A549 (cell line): ENCODE data around the gene UNC5B. TPM values are rescaled to one million over a fixed set of nuclear protein-coding genes. Genes with fewer than 3 reads are reported as not detected.

Experiments
- ATAC-seq, 2 experiments: fragments of 200-7000 bp in 1 of 2; fragments of >200 bp in 1 of 2; cut with Nextera tagmentation in 1 of 2; cut with Tn5 transposase in 1 of 2; 3 replicates each; pipeline versions ENCODE4 v1.8.0 to v1.9.1; 2018 to 2020; ENCODE audit warnings: mild to moderate bottlenecking in 1 of 2, moderate library complexity in 1 of 2
- CTCF ChIA-PET: fragments of 300-600 bp; sonication (Branson Sonifier 250); formaldehyde crosslinking; extraction: SDS; loops from one replicate; lab custom pipeline; 2021; ENCODE audit warnings: antibody characterized with exemption, inconsistent platforms; lab: Yijun Ruan, JAX
- POLR2A ChIA-PET: fragments of 350-600 bp; formaldehyde crosslinking; extraction: SDS; loops from one replicate; lab custom pipeline; 2021; ENCODE audit warnings: antibody characterized with exemption, inconsistent platforms; lab: Yijun Ruan, JAX
- DNase-seq, 2 experiments: peaks; one replicate each; pipeline versions ENCODE4 v3.0.0 to v3.0.0-alpha.2; 2011 to 2016; ENCODE audit warnings: low read depth in 1 of 2, low spot score in 1 of 2
- FAIRE-seq: peaks from 2 replicates; lab custom pipeline; 2011; peaks lifted over from hg19 to GRCh38; lab: Jason Lieb, UNC
- H3K27ac ChIP-seq, 2 experiments: fragments of >200 bp; sonication (Bioruptor Twin); formaldehyde crosslinking; 3 replicates each; pipeline ENCODE4 v1.5.1; 2016 to 2017
- H3K4me1 ChIP-seq: fragments of >200 bp; sonication (Bioruptor Twin); formaldehyde crosslinking; 3 replicates; pipeline ENCODE4 v1.6.1; 2016
- H3K4me2 ChIP-seq: fragments of >200 bp; sonication (Bioruptor Twin); formaldehyde crosslinking; 3 replicates; pipeline ENCODE4 v1.6.1; 2016
- H3K4me3 ChIP-seq: fragments of >200 bp; sonication (Bioruptor Twin); formaldehyde crosslinking; 3 replicates; pipeline ENCODE4 v1.5.1; 2016
- H3K9me3 ChIP-seq: fragments of >200 bp; sonication (Bioruptor Twin); formaldehyde crosslinking; 3 replicates; pipeline ENCODE4 v1.6.1; 2016
- BHLHE40 ChIP-seq: IDR thresholded peaks from 2 replicates; pipeline ENCODE4 v1.6.1; 2012; ENCODE audit warnings: low read depth, low read length, inconsistent platforms
- CHD2 ChIP-seq: fragments of 150-350 bp; IDR thresholded peaks from 2 replicates; pipeline ENCODE4 v1.6.1; 2014; ENCODE audit warnings: low read length; ENCODE audit not compliant: partially characterized antibody
- CTCF ChIP-seq: fragments of >200 bp; sonication (Bioruptor Twin); formaldehyde crosslinking; IDR thresholded peaks from 3 replicates; pipeline ENCODE4 v1.5.1; 2016
- E2F6 ChIP-seq: IDR thresholded peaks from 2 replicates; pipeline ENCODE4 v1.6.1; 2012; ENCODE audit warnings: low read depth, borderline replicate concordance
- ELK1 ChIP-seq: fragments of 150-350 bp; IDR thresholded peaks from 2 replicates; pipeline ENCODE4 v1.6.1; 2014; ENCODE audit warnings: low read depth, mild to moderate bottlenecking, low read length
- EP300 ChIP-seq, 2 experiments: fragments of >200 bp; sonication (Bioruptor Twin); formaldehyde crosslinking; IDR thresholded peaks; 2 replicates in 1 of 2; 3 replicates in 1 of 2; pipeline ENCODE4 v1.6.1; 2016 to 2017
- ESRRA ChIP-seq: fragments of 150-350 bp; IDR thresholded peaks from 2 replicates; pipeline ENCODE4 v1.6.1; 2014; ENCODE audit warnings: mild to moderate bottlenecking, low read length, borderline replicate concordance
- FOSB ChIP-seq: fragments of 250-450 bp; sonication (Bioruptor Pico); IDR thresholded peaks from 2 replicates; pipeline ENCODE4 v1.5.0; 2020; ENCODE audit warnings: mild to moderate bottlenecking, moderate library complexity
- FOSL2 ChIP-seq, 2 experiments: fragments of 450-650 bp in 1 of 2; fragments of >200 bp in 1 of 2; sonication (Bioruptor Twin) in 1 of 2; formaldehyde crosslinking; IDR thresholded peaks; 2 replicates each; pipeline versions ENCODE4 v1.5.0 to v1.6.1; 2016 to 2020; ENCODE audit warnings: mild to moderate bottlenecking in 1 of 2, moderate library complexity in 1 of 2
- GATA3 ChIP-seq: IDR thresholded peaks from 2 replicates; pipeline ENCODE4 v1.6.1; 2012; ENCODE audit warnings: borderline replicate concordance
- HMGXB4 ChIP-seq: fragments of 250-450 bp; sonication (Bioruptor Pico); IDR thresholded peaks from 2 replicates; pipeline ENCODE4 v1.5.0; 2021; ENCODE audit warnings: mild to moderate bottlenecking, moderate library complexity, borderline replicate concordance
- HOXA7 ChIP-seq: fragments of 250-450 bp; sonication (Bioruptor Pico); IDR thresholded peaks from 2 replicates; pipeline ENCODE4 v1.5.0; 2020; ENCODE audit warnings: mild to moderate bottlenecking, moderate library complexity
- HOXB13 ChIP-seq: fragments of 250-450 bp; sonication (Bioruptor Pico); IDR thresholded peaks from 2 replicates; pipeline ENCODE4 v1.5.0; 2020; ENCODE audit warnings: low read depth, mild to moderate bottlenecking, moderate library complexity
- JUN ChIP-seq, 2 experiments: fragments of >200 bp; sonication (Bioruptor Twin); formaldehyde crosslinking; IDR thresholded peaks; 2 replicates in 1 of 2; 3 replicates in 1 of 2; pipeline ENCODE4 v1.6.1; 2016 to 2017
- KDM1A ChIP-seq: fragments of 200-600 bp; sonication (generic); IDR thresholded peaks from 2 replicates; pipeline ENCODE4 v1.6.1; 2016; ENCODE audit warnings: low read depth, mild to moderate bottlenecking
- MYC ChIP-seq: IDR thresholded peaks from 2 replicates; pipeline ENCODE4 v1.6.1; 2012; ENCODE audit warnings: mild to moderate bottlenecking, inconsistent platforms, low read length, improper control_type of control experiment, borderline replicate concordance
- PBX3 ChIP-seq: IDR thresholded peaks from 2 replicates; pipeline ENCODE4 v1.6.1; 2012
- POLR2AphosphoS2 ChIP-seq: conservative IDR thresholded peaks from 2 replicates; pipeline ENCODE4 v1.6.1; 2012; ENCODE audit warnings: low read length, improper control_type of control experiment, inconsistent platforms
- RARB ChIP-seq: fragments of 250-450 bp; sonication (Bioruptor Pico); IDR thresholded peaks from 2 replicates; pipeline ENCODE4 v1.8.0; 2021; ENCODE audit warnings: mild to moderate bottlenecking, moderate library complexity
- RFX5 ChIP-seq: fragments of 450-650 bp; IDR thresholded peaks from 2 replicates; pipeline ENCODE4 v1.7.1; 2014; ENCODE audit warnings: antibody characterized with exemption, mild to moderate bottlenecking, moderate library complexity
- TP53 ChIP-seq: fragments of 250-450 bp; sonication (Bioruptor Pico); IDR thresholded peaks from 2 replicates; pipeline ENCODE4 v1.5.0; 2021; ENCODE audit warnings: mild to moderate bottlenecking, moderate library complexity
- USF2 ChIP-seq: fragments of 450-650 bp; IDR thresholded peaks from 2 replicates; pipeline ENCODE4 v1.6.1; 2014; ENCODE audit warnings: antibody characterized with exemption
- ZC3H11A ChIP-seq: fragments of 450-650 bp; IDR thresholded peaks from 2 replicates; pipeline ENCODE4 v1.6.1; 2014; ENCODE audit warnings: antibody characterized with exemption, mild to moderate bottlenecking
- ZNF302 ChIP-seq: fragments of 250-450 bp; sonication (Bioruptor Pico); IDR thresholded peaks from 2 replicates; pipeline ENCODE4 v1.9.0; 2021; ENCODE audit warnings: inconsistent platforms, mild to moderate bottlenecking, moderate library complexity
- WGBS: methylation state at CpG from one replicate; pipeline ENCODE4 v1.1.6; 2017; ENCODE audit errors: missing lambda C conversion rate; 5-methylcytosine and 5-hydroxymethylcytosine counted together
- polyA plus RNA-seq, 4 experiments: library from polyadenylated mRNA; depleted of rRNA in 3 of 4; stranded (reverse); fragments of >200 nt; fragmentation: RNase III in 1 of 4; extraction: RNeasy Plus Mini Kit Qiagen cat#74134 plus additional on column Dnase treatment in 1 of 4; gene quantifications; 2 replicates in 3 of 4; 3 replicates in 1 of 4; pipeline ENCODE4 v1.2.3, GENCODE V29; 2011 to 2017

Gene UNC5B
- polyA plus RNA-seq, 2 of the 4 experiments (the other 2 are of a cell fraction): 0.14 to 1.0 TPM

GRCh38 chr10:71321386-71321785 lies 109.0 kb downstream of the UNC5B start:
- POLR2A ChIA-PET: no interaction called here
- Histone ChIP-seq H3K9me3 (no peaks in the 10 kb centered on the region), H3K4me3 (no peak overlapping the region), H3K4me2 (no peak overlapping the region)
- CTCF ChIA-PET: interaction anchor here (0.5 to 44.0 kb wide), 10 partner anchors 10 to 452 kb away, joined by 3 to 977 read pairs (median 23); partner anchors contain the start of genes CDH23 and VSIR
- no peak for DNase-seq
- no peak for FAIRE-seq
- ATAC-seq: no peak
- TF ChIP-seq FOSL2 (IDR thresholded peaks at IDR 0.05) (no peak), FOSL2 (CRISPR knock-in tag; IDR thresholded peaks at IDR 0.05) (no peak), ZC3H11A (no peak), ZNF302 (CRISPR knock-in tag) (no peak), CTCF (no peak), PBX3 (no peak), FOSB (CRISPR knock-in tag) (no peak), RARB (CRISPR knock-in tag) (no peak)
- TF ChIP-seq, all 56 proteins: peak for 0
- no peak overlapping the region for H3K27ac ChIP-seq
- WGBS: 60% methylated on average over 1 of the region's 1 CpG
- H3K4me1 ChIP-seq: peaks cover 11% of the 10 kb centered on the region

GRCh38 chr10:71323407-71323806 lies 111.0 kb downstream of the UNC5B start:
- no peak overlapping the region for H3K27ac ChIP-seq
- peaks cover 11% of the 10 kb centered on the region for H3K4me1 ChIP-seq
- no peak overlapping the region for H3K4me2 ChIP-seq
- DNase-seq (peak; percentile 43 to 50), FAIRE-seq (no peak), ATAC-seq (peak in 1 of 2 experiments; percentile 39; a peak in 2 of 6 replicates)
- no peaks in the 10 kb centered on the region for H3K9me3 ChIP-seq
- 83% methylated on average over 4 of the region's 4 CpGs for WGBS
- ChIA-PET CTCF (interaction anchor here (1.2 to 44.0 kb wide), 6 partner anchors 8 to 246 kb away, joined by 3 to 977 read pairs (median 4); partner anchors contain the start of gene CDH23), POLR2A (no interaction called here)
- TF ChIP-seq USF2 (peak; percentile 83), MYC (no peak), E2F6 (no peak)
- TF ChIP-seq, all 56 proteins: peak for 1
- H3K4me3 ChIP-seq: no peak overlapping the region

- ChIA-PET CTCF (interaction anchor here (0.7 to 44.0 kb wide), 6 partner anchors 11 to 384 kb away, joined by 3 to 977 read pairs (median 6); partner anchors contain the start of gene CDH23), POLR2A (no interaction called here)
- WGBS: 81% methylated on average over 9 of the region's 9 CpGs
These were observed 112.4 kb downstream of the UNC5B start for GRCh38 chr10:71324743-71325142.

More at GRCh38 chr10:71324743-71325142, 112.4 kb downstream of the UNC5B start:
- Histone ChIP-seq H3K4me3 (no peak overlapping the region), H3K9me3 (no peaks in the 10 kb centered on the region), H3K4me1 (peaks cover 10% of the 10 kb centered on the region), H3K4me2 (no peak overlapping the region), H3K27ac (no peak overlapping the region)
- DNase-seq (no peak), ATAC-seq (no peak), FAIRE-seq (no peak)
- TF ChIP-seq HOXA7 (CRISPR knock-in tag) (no peak), ESRRA (no peak), ZC3H11A (no peak), CHD2 (no peak), RFX5 (no peak), JUN (IDR thresholded peaks at IDR 0.05) (no peak), POLR2AphosphoS2 (no peak), KDM1A (no peak), EP300 (IDR thresholded peaks at IDR 0.05) (no peak), GATA3 (no peak), TP53 (no peak), E2F6 (no peak), HOXB13 (CRISPR knock-in tag) (no peak), ELK1 (no peak), BHLHE40 (no peak), HMGXB4 (no peak)
